GM08714 (cell line): Measurements from ENCODE around the gene TBC1D7.

ENCODE experiments used
- H3K4me3 ChIP-seq: fragments of 200-500 bp; sonication (Bioruptor generic); 2 replicates; pipeline ENCODE4 v1.5.1; 2014; ENCODE audit warnings: mild to moderate bottlenecking, low read length, inconsistent platforms
- ZNF274 ChIP-seq: IDR thresholded peaks from 2 replicates; pipeline ENCODE4 v1.6.1; 2012; ENCODE audit warnings: mild to moderate bottlenecking, low read depth, low read length

The TBC1D7 gene

GRCh38 chr6:13262302-13263230, 65.8 kb downstream of the TBC1D7 start:
- no peak for TF ChIP-seq ZNF274
- H3K4me3 ChIP-seq: peak overlapping the region; percentile 46; the same call in 1 of the 2 replicates

GRCh38 chr6:13261464-13261994, 66.8 kb downstream of the TBC1D7 start:
- no peak for TF ChIP-seq ZNF274
- H3K4me3 ChIP-seq: peak overlapping the region; percentile 46; the same call in 1 of the 2 replicates

- TF ChIP-seq ZNF274: no peak
- peak overlapping the region; percentile 19; the same call in 1 of the 2 replicates for H3K4me3 ChIP-seq
Measured at GRCh38 chr6:13260831-13261230, 67.5 kb downstream of the TBC1D7 start.

- H3K4me3 ChIP-seq: peak overlapping the region; percentile 36; the same call in 1 of the 2 replicates
Measured at GRCh38 chr6:13260101-13260598, 68.2 kb downstream of the TBC1D7 start.

GRCh38 chr6:13259393-13259792, 68.9 kb downstream of the TBC1D7 start:
- no peak for TF ChIP-seq ZNF274
- H3K4me3 ChIP-seq: no peak overlapping the region

More at GRCh38 chr6:13260101-13260598, 68.2 kb downstream of the TBC1D7 start:
- no peak for TF ChIP-seq ZNF274

- no peak for TF ChIP-seq ZNF274
Measured at GRCh38 chr6:13256266-13257001, 71.9 kb downstream of the TBC1D7 start.

More at GRCh38 chr6:13256266-13257001, 71.9 kb downstream of the TBC1D7 start:
- no peak overlapping the region for H3K4me3 ChIP-seq
